H1 (cell line): ENCODE data around the gene SHISA7. TPM values are rescaled to one million over a fixed set of nuclear protein-coding genes. Genes with fewer than 3 reads are reported as not detected.

Source experiments
- CTCF ChIA-PET: fragments of 300-600 bp; sonication (Branson Sonifier 250); formaldehyde crosslinking; loops from one replicate; lab custom pipeline; 2021; ENCODE audit not compliant: partially characterized antibody; lab: Charles Lee
- POLR2A ChIA-PET: fragments of 300-600 bp; sonication (Branson Sonifier 250); formaldehyde crosslinking; loops from one replicate; lab custom pipeline; 2021; ENCODE audit warnings: inconsistent platforms; ENCODE audit not compliant: partially characterized antibody; lab: Charles Lee
- DNase-seq, 2 experiments: peaks; one replicate each; pipeline versions ENCODE4 v3.0.0 to v3.0.0-alpha.2; 2010 to 2022; ENCODE audit warnings: low spot score in 2 of 2, low read depth in 1 of 2, mixed read lengths in 1 of 2
- FAIRE-seq: peaks from 2 replicates; lab custom pipeline; 2011; peaks lifted over from hg19 to GRCh38; lab: Jason Lieb, UNC
- H2AFZ ChIP-seq: 2 replicates; pipeline ENCODE4 v1.8.1; 2012; ENCODE audit warnings: low read length, inconsistent platforms
- H2AK5ac ChIP-seq: 2 replicates; pipeline ENCODE4 v1.6.1; 2013; ENCODE audit warnings: low read depth, low read length
- H2BK120ac ChIP-seq: replicated peaks from 2 replicates; pipeline ENCODE3; 2013; ENCODE audit warnings: low read depth, low read length, inconsistent platforms
- H2BK12ac ChIP-seq: 2 replicates; pipeline ENCODE4 v1.6.1; 2013; ENCODE audit warnings: low read depth, low read length
- H2BK15ac ChIP-seq: 2 replicates; pipeline ENCODE4 v1.6.1; 2013; ENCODE audit warnings: low read length
- H2BK20ac ChIP-seq: 2 replicates; pipeline ENCODE4 v1.6.1; 2013; ENCODE audit warnings: low read length
- H2BK5ac ChIP-seq: 2 replicates; pipeline ENCODE4 v1.6.1; 2013; ENCODE audit warnings: low read depth, low read length
- H3K14ac ChIP-seq: 2 replicates; pipeline ENCODE4 v1.6.1; 2013; ENCODE audit warnings: inconsistent platforms; ENCODE audit not compliant: insufficient read length
- H3K18ac ChIP-seq: 2 replicates; pipeline ENCODE4 v1.6.1; 2013; ENCODE audit warnings: low read length; ENCODE audit errors: extremely low read depth
- H3K23ac ChIP-seq: 2 replicates; pipeline ENCODE4 v1.6.1; 2013; ENCODE audit warnings: inconsistent platforms; ENCODE audit not compliant: insufficient read length
- H3K23me2 ChIP-seq: 2 replicates; pipeline ENCODE4 v1.6.1; 2013; ENCODE audit warnings: low read depth, low read length
- H3K27ac ChIP-seq: 2 replicates; pipeline ENCODE4 v1.6.1; 2011; ENCODE audit warnings: low read depth, low read length, inconsistent platforms
- H3K27me3 ChIP-seq, 4 experiments: replicated peaks in 1 of 4; 1 replicate in 1 of 4; 2 replicates in 3 of 4; pipeline versions ENCODE4 v1.6.1 to v1.8.1; 2011 to 2013; ENCODE audit warnings: low read length in 3 of 4, mild to moderate bottlenecking in 3 of 4, inconsistent platforms in 2 of 4, mixed read lengths in 2 of 4, moderate library complexity in 1 of 4; ENCODE audit not compliant: control insufficient read depth in 3 of 4, insufficient read depth in 3 of 4; ENCODE audit errors: extremely low read depth in 1 of 4
- H3K36me3 ChIP-seq, 4 experiments: 2 replicates each; pipeline versions ENCODE4 v1.6.1 to v1.8.1; 2011 to 2013; ENCODE audit warnings: mild to moderate bottlenecking in 4 of 4, low read length in 3 of 4, moderate library complexity in 2 of 4, control low read depth in 1 of 4, inconsistent platforms in 1 of 4; ENCODE audit not compliant: insufficient read depth in 4 of 4, control insufficient read depth in 2 of 4
- H3K4ac ChIP-seq: replicated peaks from 2 replicates; pipeline ENCODE3; 2013; ENCODE audit warnings: low read length, low read depth, mixed read lengths, inconsistent platforms; ENCODE audit not compliant: insufficient read length
- H3K4me1 ChIP-seq, 4 experiments: replicated peaks in 1 of 4; 1 replicate in 1 of 4; 2 replicates in 3 of 4; pipeline versions ENCODE4 v1.6.1 to v1.8.1; 2011 to 2013; ENCODE audit warnings: low read length in 3 of 4, inconsistent platforms in 2 of 4, mixed read lengths in 1 of 4; ENCODE audit not compliant: insufficient read depth in 4 of 4, control insufficient read depth in 3 of 4
- H3K4me2 ChIP-seq, 2 experiments: 2 replicates each; pipeline versions ENCODE4 v1.6.1 to v1.8.1; 2011 to 2013; ENCODE audit warnings: low read depth in 2 of 2, low read length in 2 of 2, control low read depth in 1 of 2, inconsistent platforms in 1 of 2, mild to moderate bottlenecking in 1 of 2; ENCODE audit not compliant: insufficient read depth in 1 of 2
- H3K4me3 ChIP-seq, 4 experiments: fragments of 200-600, 300-600 bp in 1 of 4; sonication (generic), shearing (Covaris generic), sonication (Bioruptor Twin) in 1 of 4; 2 replicates each; pipeline versions ENCODE4 v1.5.1 to v1.8.1; 2011 to 2016; ENCODE audit warnings: low read length in 4 of 4, low read depth in 3 of 4, control low read depth in 2 of 4, inconsistent platforms in 2 of 4, mild to moderate bottlenecking in 2 of 4, mixed read lengths in 1 of 4, moderate library complexity in 1 of 4; ENCODE audit not compliant: insufficient read depth in 2 of 4; ENCODE audit errors: extremely low read depth in 1 of 4
- H3K56ac ChIP-seq: replicated peaks from 2 replicates; pipeline ENCODE3; 2013; ENCODE audit warnings: low read depth, mild to moderate bottlenecking, mixed read lengths, low read length, inconsistent platforms; ENCODE audit not compliant: insufficient read length
- H3K79me1 ChIP-seq: 2 replicates; pipeline ENCODE4 v1.6.1; 2013; ENCODE audit warnings: low read depth, low read length, control low read depth
- H3K79me2 ChIP-seq, 2 experiments: 2 replicates each; pipeline versions ENCODE4 v1.6.1 to v1.8.1; 2012 to 2013; ENCODE audit warnings: low read length in 2 of 2, mild to moderate bottlenecking in 2 of 2, inconsistent platforms in 1 of 2; ENCODE audit not compliant: insufficient read depth in 2 of 2, control insufficient read depth in 1 of 2
- H3K9ac ChIP-seq, 4 experiments: replicated peaks in 1 of 4; 1 replicate in 1 of 4; 2 replicates in 3 of 4; pipeline versions ENCODE4 v1.6.1 to v1.8.1; 2011 to 2013; ENCODE audit warnings: low read depth in 3 of 4, low read length in 3 of 4, control low read depth in 2 of 4, mild to moderate bottlenecking in 2 of 4, moderate library complexity in 2 of 4, inconsistent platforms in 1 of 4; ENCODE audit errors: extremely low read depth in 1 of 4
- H3K9me3 ChIP-seq, 2 experiments: 2 replicates each; pipeline versions ENCODE4 v1.6.1 to v1.8.1; 2012 to 2013; ENCODE audit warnings: mild to moderate bottlenecking in 2 of 2, moderate library complexity in 2 of 2, control low read depth in 1 of 2, inconsistent platforms in 1 of 2, low read depth in 1 of 2, low read length in 1 of 2, mixed read lengths in 1 of 2; ENCODE audit not compliant: insufficient read depth in 2 of 2
- H4K20me1 ChIP-seq, 2 experiments: replicated peaks in 1 of 2; 2 replicates each; pipeline versions ENCODE3 to v1.8.1; 2011 to 2013; ENCODE audit warnings: inconsistent platforms in 2 of 2, low read length in 2 of 2, mild to moderate bottlenecking in 1 of 2; ENCODE audit not compliant: insufficient read depth in 2 of 2, control insufficient read depth in 1 of 2
- H4K5ac ChIP-seq: 2 replicates; pipeline ENCODE4 v1.6.1; 2013; ENCODE audit warnings: low read length, low read depth, mixed read lengths, inconsistent platforms; ENCODE audit not compliant: insufficient read length
- H4K8ac ChIP-seq: 2 replicates; pipeline ENCODE4 v1.8.0; 2013; ENCODE audit warnings: mild to moderate bottlenecking, moderate library complexity, low read length, inconsistent platforms; ENCODE audit not compliant: insufficient read depth; ENCODE audit errors: extremely low read depth
- H4K91ac ChIP-seq: replicated peaks from 2 replicates; pipeline ENCODE3; 2013; ENCODE audit warnings: low read length, mixed read lengths, inconsistent platforms; ENCODE audit not compliant: insufficient read length
- JUND ChIP-seq: IDR thresholded peaks from 2 replicates; pipeline ENCODE4 v1.6.1; 2011; ENCODE audit warnings: mild to moderate bottlenecking, improper control_type of control experiment, low read length
- NRF1 ChIP-seq: IDR thresholded peaks from 2 replicates; pipeline ENCODE4 v1.6.1; 2011; ENCODE audit warnings: mild to moderate bottlenecking, low read depth, low read length, improper control_type of control experiment
- POLR2A ChIP-seq, 2 experiments: IDR thresholded peaks; 1 replicate in 1 of 2; 2 replicates in 1 of 2; pipeline ENCODE4 v1.6.1; 2011; ENCODE audit warnings: low read depth in 2 of 2, low read length in 2 of 2, mild to moderate bottlenecking in 2 of 2; ENCODE audit errors: control extremely low read depth in 1 of 2
- RNF2 ChIP-seq: fragments of 200-900, 300-1000 bp; sonication (generic); IDR thresholded peaks from 2 replicates; pipeline ENCODE4 v1.7.1; 2016; ENCODE audit warnings: borderline replicate concordance, low read depth, mild to moderate bottlenecking, antibody characterized with exemption, low read length; ENCODE audit not compliant: poor library complexity, severe bottlenecking; ENCODE audit errors: missing control alignments
- SP1 ChIP-seq: IDR thresholded peaks from 2 replicates; pipeline ENCODE4 v1.6.1; 2011; ENCODE audit warnings: low read depth, low read length
- SRF ChIP-seq: IDR thresholded peaks from 2 replicates; pipeline ENCODE4 v1.6.1; 2011; ENCODE audit warnings: mild to moderate bottlenecking, low read depth, low read length, moderate library complexity
- SUZ12 ChIP-seq: fragments of 200-600 bp; sonication (generic); IDR thresholded peaks from 2 replicates; pipeline ENCODE4 v1.6.1; 2012; ENCODE audit warnings: mild to moderate bottlenecking, inconsistent platforms, low read length, moderate library complexity, mixed read lengths
- YY1 ChIP-seq: IDR thresholded peaks from 2 replicates; pipeline ENCODE4 v1.6.1; 2011; ENCODE audit warnings: low read depth, mild to moderate bottlenecking, low read length
- WGBS, 2 experiments: shearing (Covaris generic) in 1 of 2; methylation state at CpG; one replicate each; pipeline versions ENCODE4 v1.1.6 to v1.1.7; 2013 to 2015; ENCODE audit warnings: low lambda C conversion rate in 2 of 2, mixed read lengths in 2 of 2, inconsistent platforms in 1 of 2, low coverage in 1 of 2, missing lambda C conversion rate in 1 of 2; ENCODE audit not compliant: insufficient replicate concordance in 2 of 2, insufficient coverage in 1 of 2, insufficient read length in 1 of 2; ENCODE audit errors: extremely low coverage in 1 of 2, missing lambda C conversion rate in 1 of 2; 5-methylcytosine and 5-hydroxymethylcytosine counted together
- polyA plus RNA-seq, 7 experiments: library from polyadenylated mRNA; depleted of rRNA in 3 of 7; stranded (reverse) in 5 of 7; unstranded in 2 of 7; fragments of >200 nt in 5 of 7; fragments of 200-250 nt in 2 of 7; gene quantifications; 1 replicate in 5 of 7; 2 replicates in 1 of 7; 4 replicates in 1 of 7; pipeline versions ENCODE4 v1.2.1 to v1.2.3, GENCODE V29; 2011 to 2013; ENCODE audit warnings: missing spikeins in 2 of 7, mixed read lengths in 2 of 7
- total RNA-seq: library from RNA; stranded (reverse); fragmentation: NEBNext Ultra II Directional; extraction: Animal tissue kit (Norgen Biotek cat#: 25700); gene quantifications from 2 replicates; pipeline ENCODE4 v1.2.1, GENCODE V29; 2021

SHISA7 gene
- total and polyA plus RNA-seq, 2 of the 8 experiments (the other 6 are each of a cell fraction or from before 2014, with no cell fraction given): 0.76 to 1.0 TPM

DNA sequence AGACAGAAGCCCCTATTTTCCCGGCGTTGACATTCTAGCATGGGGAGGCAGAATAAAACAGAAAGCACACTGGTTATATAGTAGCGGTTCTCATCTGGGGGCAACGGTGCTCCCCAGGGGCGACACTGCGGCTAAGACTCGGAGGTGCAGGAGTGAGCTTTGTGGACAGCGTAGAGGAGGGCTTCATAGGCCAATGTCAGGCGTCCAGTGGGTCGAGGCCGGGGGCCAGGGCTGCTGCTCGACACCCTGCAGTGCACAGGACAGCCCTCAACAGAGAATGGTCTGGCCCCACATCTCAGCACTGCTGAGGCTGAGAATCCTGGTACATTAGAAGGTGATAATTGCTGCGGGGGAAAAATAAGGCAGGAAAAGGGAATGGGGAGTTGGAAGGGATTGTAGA is 34.8 kb upstream of the SHISA7 start:
- peaks cover 0 to 24% (median 10%) of the 10 kb centered on the region in 4 experiments; a peak in 5 of 7 replicates for H3K4me1 ChIP-seq
- H2BK12ac ChIP-seq: no peak overlapping the region
- 89 to 100% methylated on average over 1 to 13 of the region's 13 CpGs for WGBS, 2 experiments
- H2BK5ac ChIP-seq: no peak overlapping the region
- peak overlapping the region; percentile 80 for H3K4ac ChIP-seq
- no peaks in the 10 kb centered on the region; a peak in 2 of 7 replicates for H3K27me3 ChIP-seq
- no peak overlapping the region for H4K5ac ChIP-seq
- H4K20me1 ChIP-seq: peaks cover 0 to 3% of the 10 kb centered on the region in 2 experiments
- peak overlapping the region; percentile 2 to 63; a peak in 3 of 4 replicates for H3K4me2 ChIP-seq
- peaks cover 11% of the 10 kb centered on the region for H3K79me1 ChIP-seq
- H2AK5ac ChIP-seq: no peak overlapping the region
- no peaks in the 10 kb centered on the region for H3K9me3 ChIP-seq
- POLR2A ChIA-PET: interaction anchor here (0.6 to 7.6 kb wide), 9 partner anchors 10 to 1637 kb away, joined by 3 to 57 read pairs (median 3); partner anchors contain the start of genes SBK2 and SSC5D
- CTCF ChIA-PET: interaction anchor here (0.6 to 5.5 kb wide), 6 partner anchors 10 to 153 kb away, joined by 3 to 31 read pairs (median 4); no protein-coding TSS in a partner anchor
- no peak overlapping the region for H2BK15ac ChIP-seq
- H3K23ac ChIP-seq: no peak overlapping the region
- H2BK20ac ChIP-seq: no peak overlapping the region
- H3K23me2 ChIP-seq: peaks cover 3% of the 10 kb centered on the region
- H3K9ac ChIP-seq: no peak overlapping the region; a peak in 1 of 7 replicates
- FAIRE-seq: no peak
- peak overlapping the region; percentile 47 for H4K91ac ChIP-seq
- H3K14ac ChIP-seq: no peak overlapping the region
- no peak overlapping the region for H3K56ac ChIP-seq
- H3K79me2 ChIP-seq: peaks cover 0 to 18% of the 10 kb centered on the region in 2 experiments; a peak in 2 of 4 replicates
- H3K36me3 ChIP-seq: peaks cover 0 to 5% (median 0%) of the 10 kb centered on the region in 4 experiments; a peak in 2 of 8 replicates
- H3K4me3 ChIP-seq: peak overlapping the region in 1 of 4 experiments; percentile 95; a peak in 2 of 8 replicates
- no peak overlapping the region for H3K27ac ChIP-seq
- no peak overlapping the region for H2AFZ ChIP-seq
- H3K18ac ChIP-seq: no peak overlapping the region
- peak overlapping the region; percentile 86; the same call in 1 of the 2 replicates for H4K8ac ChIP-seq
- no peak overlapping the region for H2BK120ac ChIP-seq
- DNase-seq: no peak
- TF ChIP-seq NRF1 (no peak), JUND (no peak), SRF (no peak), SUZ12 (no peak), RNF2 (no peak), SP1 (no peak), POLR2A (IDR thresholded peaks at IDR 0.05; ENCODE audit: control extremely low read depth in 1 of 2, low read depth in 2 of 2, low read length in 2 of 2) (no peak), YY1 (no peak)
